NCI-H2107 (cell line): ENCODE results near the gene LPP.

Source experiments
- DNase-seq: peaks from one replicate; lab custom pipeline; 2025; lab: John Stamatoyannopoulos, UW

Gene LPP

GRCh38 chr3:188137051-188137450 is 16.9 kb upstream of the LPP start:
- no peak for DNase-seq

DNA sequence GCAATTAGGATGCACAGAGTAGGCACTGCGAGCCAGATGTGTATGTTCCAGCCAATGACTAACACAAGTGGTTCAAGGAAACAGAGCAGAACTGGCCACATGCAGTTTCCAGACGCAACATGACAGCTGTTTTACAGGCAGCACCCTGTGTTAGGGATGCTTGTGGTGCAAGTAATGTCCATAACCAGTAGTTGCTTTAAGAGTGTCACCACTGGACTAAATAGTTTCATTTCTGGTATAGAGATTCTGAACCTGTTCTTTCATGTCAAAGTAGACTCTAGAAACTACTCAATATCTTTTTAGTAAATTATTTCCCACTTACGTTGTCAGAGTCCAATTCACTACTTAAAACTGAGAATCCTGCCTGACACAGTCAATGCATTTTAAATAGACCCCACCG is 14.5 kb upstream of the LPP start:
- no peak for DNase-seq

- no peak for DNase-seq
Observed at GRCh38 chr3:188146219-188146618, 7.7 kb upstream of the LPP start.

DNA sequence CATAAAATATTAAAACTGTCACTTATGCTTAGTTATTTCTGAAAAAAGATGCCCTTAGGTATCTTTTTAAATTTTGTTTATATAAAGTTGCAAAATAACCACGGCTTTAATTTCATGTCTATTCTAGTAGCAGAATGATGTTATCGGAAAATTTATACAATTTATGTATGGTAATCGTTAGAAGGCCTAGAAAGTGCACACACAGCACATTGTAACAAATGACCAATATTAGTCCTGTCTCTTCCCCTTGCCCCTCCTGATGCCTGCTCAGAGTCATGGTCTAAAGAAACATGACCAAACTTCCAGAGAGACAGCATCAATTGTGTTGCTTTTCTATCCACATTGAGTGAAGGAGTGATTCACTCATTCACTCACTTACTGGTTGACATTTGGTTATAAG is 6.2 kb upstream of the LPP start:
- DNase-seq, result no peak

DNA sequence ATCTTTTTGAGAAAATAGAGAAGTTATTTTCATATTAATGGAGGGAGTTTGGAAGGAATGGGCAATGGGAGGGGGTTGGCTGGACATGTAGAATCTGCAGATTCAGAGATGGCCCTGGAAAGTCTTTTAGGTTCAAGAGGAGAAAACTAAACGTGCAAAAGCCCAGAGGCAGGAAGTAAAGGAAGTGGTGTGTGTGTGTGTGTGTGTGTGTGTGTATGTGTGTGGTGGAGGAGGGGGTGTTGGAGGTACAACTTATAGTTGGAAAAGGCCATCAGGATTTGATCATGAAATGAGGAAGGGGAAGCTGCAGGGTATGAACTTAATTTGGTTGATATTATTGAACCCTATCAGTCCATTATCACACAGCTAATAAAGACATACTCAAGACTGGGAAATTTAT is 5.6 kb upstream of the LPP start:
- no peak for DNase-seq

GRCh38 chr3:188149587-188149986 is 4.4 kb upstream of the LPP start:
- DNase-seq, result no peak

DNA sequence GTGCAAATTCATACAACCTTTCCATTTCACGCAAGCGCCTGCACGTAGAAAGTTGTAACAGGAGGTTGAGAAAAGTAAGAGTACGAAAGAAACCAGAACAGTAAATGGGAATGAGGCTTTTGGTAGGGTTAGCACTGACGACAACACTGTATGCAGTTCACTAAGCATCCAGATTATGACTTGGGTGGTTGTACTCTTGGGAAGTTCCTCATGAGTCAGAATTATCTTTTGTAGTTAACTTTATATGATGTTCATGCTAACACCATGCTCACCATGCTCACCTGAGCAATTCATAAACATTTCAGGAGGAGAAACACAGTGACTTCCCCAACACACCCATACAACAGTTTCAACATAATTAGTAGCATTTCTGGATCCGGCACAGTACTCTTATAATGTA is 3.0 kb upstream of the LPP start:
- no peak for DNase-seq

GRCh38 chr3:188151438-188151837 is 2.5 kb upstream of the LPP start:
- DNase-seq, result no peak

DNA sequence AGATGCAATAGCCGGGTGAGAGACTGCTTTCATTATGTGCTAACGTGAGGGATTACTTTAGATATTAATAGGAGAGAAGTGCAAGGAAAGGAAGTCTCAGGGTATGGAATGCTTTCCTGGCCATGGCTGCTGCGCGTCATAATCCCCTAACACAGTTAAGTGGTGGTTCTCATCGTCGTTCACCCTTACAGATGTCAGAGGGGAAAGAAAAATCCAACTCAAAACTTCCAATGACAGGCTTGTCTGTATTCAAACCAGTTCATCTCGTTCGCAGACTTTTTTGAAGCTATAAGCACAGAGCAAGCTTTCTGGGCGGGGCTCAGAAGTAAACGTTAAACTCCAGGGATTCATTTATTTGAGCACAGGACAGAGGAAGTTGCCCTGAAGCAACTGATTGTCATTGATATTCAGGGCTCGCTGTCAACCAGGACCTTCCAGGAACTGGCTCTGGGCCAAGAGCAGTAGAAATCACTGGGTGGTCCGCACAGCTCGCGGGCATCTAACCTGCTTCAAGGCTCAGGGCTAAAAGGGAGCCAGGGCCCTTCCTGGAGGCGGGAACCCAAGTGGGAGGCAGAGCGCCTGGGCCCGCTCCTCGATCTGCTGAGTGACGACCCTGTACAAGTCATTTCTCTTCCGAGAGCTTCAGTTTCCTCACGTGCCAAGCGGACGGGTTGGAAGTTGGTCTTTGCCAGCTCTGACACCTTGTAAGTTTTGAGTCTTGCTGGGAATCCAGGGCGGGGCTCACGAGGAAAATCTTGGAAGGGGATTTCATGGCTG is 1.1 kb upstream of the LPP start:
- DNase-seq, result no peak

DNA sequence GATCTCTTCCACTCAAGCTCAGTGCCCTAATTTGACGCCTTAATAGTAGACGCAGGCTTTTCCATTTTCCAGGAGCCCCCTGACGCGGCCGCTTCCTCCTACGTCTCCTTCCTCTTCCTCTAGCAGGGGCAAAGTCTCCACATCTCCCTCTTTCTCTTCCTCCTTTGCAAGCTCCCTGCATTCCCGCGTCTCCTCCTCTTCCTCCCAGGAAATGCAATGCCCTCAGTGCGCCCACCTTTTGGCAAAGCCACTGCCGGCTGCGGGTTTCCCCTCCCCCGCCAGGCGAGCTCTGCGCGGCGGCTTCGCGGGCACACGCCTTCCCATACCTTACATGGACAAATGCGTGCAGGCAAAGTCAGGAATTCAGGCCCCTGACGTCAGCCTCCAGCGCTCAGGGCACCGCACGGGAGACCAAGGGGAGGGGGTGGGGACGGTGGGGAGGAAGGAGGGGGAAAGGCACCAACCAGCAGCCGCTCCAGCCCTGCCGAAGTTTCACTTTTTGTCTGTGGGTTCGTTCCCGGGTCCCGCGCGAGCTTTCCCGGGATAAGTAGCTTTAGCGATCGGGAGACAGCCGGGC is 432 bp upstream of the LPP start:
- peak; percentile 79 for DNase-seq

DNA sequence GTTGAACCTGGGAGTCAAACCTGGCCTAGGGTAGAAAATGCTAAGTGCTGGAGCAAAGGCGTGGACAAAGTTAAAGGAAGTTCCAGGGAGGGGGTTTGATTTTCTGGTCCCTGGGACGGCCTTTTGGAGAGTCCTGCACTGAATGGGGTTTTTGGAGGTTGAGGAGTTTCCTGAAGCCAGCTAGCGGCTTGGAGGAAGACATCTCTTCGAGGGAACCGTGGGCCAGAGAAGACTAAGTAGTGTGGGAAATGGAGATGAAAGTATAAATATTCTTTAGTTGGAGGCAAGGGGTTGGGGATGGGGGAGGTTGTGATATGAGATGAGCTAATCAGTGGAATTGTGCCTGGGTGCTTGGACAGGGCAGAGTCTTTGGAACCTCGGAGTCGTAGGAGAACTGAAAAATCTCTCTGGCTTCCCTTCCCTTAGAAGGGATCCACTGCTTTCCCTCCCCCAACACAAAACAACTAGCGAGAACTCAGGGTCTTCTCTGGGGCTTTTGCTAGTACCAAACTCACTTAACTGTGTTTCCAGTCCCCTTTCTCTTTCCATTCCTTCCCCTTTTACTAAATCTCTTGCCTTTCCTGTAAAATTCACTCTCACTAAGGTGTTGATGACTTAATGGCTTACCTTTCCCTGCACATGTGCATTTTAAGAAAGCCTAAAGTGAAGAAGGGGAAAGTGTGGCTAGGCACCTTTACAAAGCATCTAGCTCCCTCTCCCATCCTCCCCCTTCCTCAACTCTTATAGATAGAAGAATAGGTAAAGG is 1.0 kb downstream of the LPP start:
- DNase-seq, result no peak

- DNase-seq, result no peak
Observed at GRCh38 chr3:188156056-188156455, 2.1 kb downstream of the LPP start.

- no peak for DNase-seq
Observed at GRCh38 chr3:188157407-188157806, 3.5 kb downstream of the LPP start.

DNA sequence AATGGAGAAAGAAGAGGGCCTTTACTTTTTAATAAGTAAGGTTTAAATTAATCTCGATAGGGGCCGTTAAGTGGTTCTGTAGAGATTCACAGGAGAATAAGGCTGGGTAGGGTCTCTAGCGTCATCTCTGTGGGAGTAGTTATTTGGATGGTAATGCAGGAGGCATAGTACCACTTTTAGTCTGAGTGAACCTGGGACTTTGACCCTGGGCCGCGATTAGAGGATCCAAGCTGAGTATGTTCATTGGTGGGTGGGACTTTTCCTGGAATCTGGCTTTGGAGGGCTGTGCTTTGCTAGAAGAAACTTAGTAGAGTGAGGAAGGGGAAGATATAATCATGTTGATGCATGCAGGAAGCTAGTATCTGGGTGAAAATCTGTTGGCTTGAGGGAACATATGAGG is 4.0 kb downstream of the LPP start:
- DNase-seq, result no peak

DNA sequence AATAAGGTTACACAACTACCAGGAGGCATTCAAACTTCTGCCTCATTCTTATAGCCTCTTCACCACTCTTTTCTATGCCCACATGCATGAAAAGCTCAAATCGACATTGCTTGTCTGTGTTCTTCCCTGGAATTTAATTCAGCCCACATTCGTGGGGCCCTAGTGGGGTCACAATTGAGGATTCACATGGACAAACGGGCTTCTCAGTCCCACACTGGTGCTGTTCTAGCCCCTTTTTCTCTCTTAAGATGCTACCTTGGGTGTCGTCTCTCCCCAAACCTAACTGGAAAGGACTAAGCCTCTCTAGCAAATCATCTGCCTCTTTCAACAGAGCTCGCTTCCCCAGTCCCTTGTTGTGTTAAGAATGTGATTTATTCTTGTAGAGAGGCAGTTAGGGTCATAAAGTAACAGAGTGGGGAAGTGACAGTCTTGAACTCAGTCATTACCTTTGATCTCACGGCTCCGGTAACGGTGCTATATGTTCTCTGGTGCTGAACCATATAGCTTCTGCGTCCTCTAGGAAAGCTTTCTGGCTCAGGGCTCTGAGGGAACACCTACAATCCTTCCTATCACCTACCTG is 4.9 kb downstream of the LPP start:
- DNase-seq, result no peak

- DNase-seq, result no peak
Observed at GRCh38 chr3:188160751-188161150, 6.8 kb downstream of the LPP start.

DNA sequence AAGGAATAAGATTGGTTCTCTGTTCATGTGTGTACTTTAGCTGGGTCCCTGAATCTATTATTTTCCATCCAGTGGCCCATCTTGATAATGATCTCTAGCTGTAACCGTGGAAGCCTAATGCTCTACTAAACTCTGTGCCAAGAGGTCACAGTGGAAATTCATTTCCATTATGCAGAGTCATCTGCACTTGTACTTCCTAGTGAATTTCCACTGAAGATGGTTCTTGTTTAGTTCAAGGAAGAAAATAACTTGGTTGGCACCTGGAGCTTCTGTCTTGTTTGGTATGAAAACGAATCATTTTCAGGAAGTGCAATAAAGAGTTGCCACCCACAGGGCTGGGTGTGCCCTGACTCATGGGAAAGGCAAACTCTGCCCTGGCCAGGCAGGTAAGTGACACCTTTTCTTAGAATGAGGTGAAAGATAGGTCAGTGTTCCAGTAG is 10.3 kb downstream of the LPP start:
- DNase-seq, result no peak

DNA sequence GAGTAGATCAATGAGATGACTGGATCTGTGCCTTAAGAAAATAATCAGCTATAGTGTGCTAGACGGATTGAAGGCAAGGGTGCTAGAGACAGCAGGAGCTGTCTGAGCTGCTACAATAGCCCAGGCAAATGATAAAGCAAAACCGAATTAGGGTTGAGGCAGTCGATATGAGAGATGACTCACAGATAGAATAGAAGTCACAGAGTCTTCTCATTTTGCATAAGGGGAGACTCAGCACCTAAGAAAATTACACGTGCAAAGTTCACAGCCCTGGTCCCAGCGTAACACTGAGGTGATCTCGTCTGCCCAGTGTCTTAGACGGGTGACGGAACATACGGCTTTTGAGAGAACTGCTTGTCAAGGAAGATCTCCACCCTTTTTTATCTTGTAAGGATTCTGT is 11.6 kb downstream of the LPP start:
- no peak for DNase-seq

DNA sequence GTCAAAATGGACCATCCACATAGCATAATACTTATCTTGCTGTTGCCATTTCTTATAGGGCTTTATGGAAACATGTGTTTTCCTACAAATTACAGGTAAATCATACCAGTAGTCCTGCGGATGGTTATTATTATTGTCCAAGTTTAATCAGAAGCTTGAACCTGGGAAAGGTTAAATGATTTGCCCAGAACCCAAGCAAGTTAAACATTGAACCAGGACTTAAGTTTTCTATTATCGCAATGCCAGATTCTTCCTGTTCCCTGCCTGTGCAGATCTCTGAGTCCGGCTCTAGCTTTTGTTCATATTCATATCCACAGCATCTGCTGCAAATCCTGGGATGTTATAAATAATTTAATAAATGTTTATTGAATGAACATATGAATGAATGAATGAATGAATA is 12.5 kb downstream of the LPP start:
- DNase-seq, result no peak

DNA sequence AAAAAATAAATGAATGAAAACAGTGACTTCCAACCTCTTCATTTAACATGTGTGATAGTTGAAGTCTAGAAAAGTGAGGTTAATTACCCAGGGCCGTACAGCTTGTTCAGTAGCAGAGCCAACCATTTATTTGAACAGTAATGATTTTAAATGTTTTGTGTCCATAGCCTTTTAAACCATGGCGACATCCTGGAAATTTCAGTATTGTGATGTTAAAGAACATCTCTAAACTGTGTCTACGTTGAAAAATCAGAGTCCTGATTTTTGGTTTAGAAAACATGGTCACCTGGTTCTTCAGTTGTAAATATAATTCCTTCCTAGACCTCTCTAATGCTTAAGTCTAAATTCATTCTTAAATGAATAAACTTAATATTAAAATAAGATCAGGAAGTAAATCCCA is 14.2 kb downstream of the LPP start:
- DNase-seq, result no peak

DNA sequence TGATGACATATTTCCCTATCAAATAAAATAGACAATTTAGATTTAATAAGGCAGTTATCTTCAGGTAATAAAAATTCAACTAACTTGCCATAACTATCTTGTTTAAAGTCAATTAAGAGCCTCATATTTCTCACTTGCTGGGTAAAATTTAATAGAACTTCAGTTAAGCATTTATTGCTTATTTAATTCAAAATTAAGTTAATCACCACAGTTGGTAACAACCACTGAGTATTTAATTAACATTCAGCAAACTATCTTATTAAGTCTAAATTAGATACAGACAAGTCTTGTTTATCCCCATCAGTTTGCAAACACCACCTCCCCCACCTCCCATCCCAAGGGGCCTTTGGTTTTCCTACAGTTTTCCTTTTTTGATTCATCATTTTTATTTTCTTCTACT is 14.7 kb downstream of the LPP start:
- DNase-seq, result no peak

DNA sequence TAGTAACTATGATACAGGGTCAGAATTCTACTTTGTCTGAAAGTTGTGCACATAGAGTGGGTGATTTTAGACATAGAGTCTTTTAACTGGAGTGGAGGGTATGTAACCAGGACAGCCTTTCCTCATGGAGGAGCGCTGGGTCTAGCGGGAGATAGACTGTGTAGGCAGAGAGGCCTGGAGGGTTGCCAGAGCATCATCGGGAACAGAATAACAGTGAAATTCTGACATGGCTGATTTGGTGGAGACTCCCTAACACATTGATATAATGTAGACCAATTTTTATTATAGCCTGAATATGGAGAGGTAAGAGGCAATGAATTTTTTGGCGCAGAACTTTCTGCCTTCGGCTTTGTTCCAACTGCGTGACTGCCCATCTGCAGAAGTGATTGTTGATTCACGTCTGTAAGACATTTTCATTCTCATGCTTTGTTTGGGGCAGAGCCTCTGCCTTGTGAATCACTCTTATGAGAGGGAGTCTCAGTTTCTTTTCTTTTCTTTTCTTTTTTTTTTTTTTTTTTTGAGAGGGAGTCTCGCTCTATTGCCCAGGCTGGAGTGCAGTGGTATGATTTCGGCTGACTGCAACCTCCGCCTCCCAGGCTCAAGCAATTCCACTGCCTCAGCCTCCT is 16.0 kb downstream of the LPP start:
- DNase-seq, result no peak
